ENCODE data around the gene ABCD3. TPM values are rescaled to one million over a fixed set of nuclear protein-coding genes. Genes with fewer than 3 reads are reported as not detected.

The ABCD3 gene
- total RNA-seq, 1 donor from 2014 or later, result 35.0 TPM

DNA sequence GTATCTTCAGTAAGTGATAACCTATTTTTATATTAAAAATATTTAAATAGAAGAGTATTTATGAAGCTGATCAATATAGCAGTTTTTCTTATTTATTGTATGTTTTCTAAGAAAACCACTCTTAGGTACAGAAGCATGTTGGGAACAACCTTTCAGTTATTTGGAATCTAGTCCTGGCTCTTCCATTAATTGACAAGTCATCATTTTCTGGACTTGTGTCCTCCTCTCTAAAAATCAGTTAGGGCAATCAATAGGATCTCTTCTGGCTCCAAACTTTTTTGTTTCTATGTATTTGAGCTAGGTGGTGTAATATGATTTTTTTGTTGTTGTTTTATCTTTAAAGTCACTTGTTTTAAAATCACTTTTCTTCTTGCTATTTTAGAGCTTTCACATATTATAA, 57.0 kb downstream of the ABCD3 start:
- no peak for DNase-seq (ENCODE audit: low read depth, low spot score)
- no peaks in the 10 kb centered on the region for H3K27me3 Mint-ChIP-seq (ENCODE audit: low read depth)
- H3K27ac Mint-ChIP-seq (ENCODE audit: unreplicated experiment), result no peak overlapping the region
- no peaks in the 10 kb centered on the region for H3K36me3 Mint-ChIP-seq (ENCODE audit: low read depth)
- H3K4me1 Mint-ChIP-seq, result no peaks in the 10 kb centered on the region
- H3K4me3 Mint-ChIP-seq, result no peak overlapping the region
- TF ChIP-seq, protein P1, sequence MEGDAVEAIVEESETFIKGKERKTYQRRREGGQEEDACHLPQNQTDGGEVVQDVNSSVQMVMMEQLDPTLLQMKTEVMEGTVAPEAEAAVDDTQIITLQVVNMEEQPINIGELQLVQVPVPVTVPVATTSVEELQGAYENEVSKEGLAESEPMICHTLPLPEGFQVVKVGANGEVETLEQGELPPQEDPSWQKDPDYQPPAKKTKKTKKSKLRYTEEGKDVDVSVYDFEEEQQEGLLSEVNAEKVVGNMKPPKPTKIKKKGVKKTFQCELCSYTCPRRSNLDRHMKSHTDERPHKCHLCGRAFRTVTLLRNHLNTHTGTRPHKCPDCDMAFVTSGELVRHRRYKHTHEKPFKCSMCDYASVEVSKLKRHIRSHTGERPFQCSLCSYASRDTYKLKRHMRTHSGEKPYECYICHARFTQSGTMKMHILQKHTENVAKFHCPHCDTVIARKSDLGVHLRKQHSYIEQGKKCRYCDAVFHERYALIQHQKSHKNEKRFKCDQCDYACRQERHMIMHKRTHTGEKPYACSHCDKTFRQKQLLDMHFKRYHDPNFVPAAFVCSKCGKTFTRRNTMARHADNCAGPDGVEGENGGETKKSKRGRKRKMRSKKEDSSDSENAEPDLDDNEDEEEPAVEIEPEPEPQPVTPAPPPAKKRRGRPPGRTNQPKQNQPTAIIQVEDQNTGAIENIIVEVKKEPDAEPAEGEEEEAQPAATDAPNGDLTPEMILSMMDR (conservative IDR thresholded peaks at IDR 0.05), result no peak
- no peaks in the 10 kb centered on the region for H3K9me3 Mint-ChIP-seq

- TF ChIP-seq, protein P1 (conservative IDR thresholded peaks at IDR 0.05), result no peak
- H3K9me3 Mint-ChIP-seq, result no peaks in the 10 kb centered on the region
- H3K4me3 Mint-ChIP-seq, result no peak overlapping the region
- peaks cover 6% of the 10 kb centered on the region for H3K36me3 Mint-ChIP-seq (ENCODE audit: low read depth)
- H3K4me1 Mint-ChIP-seq, result peaks cover 3% of the 10 kb centered on the region
- no peak for DNase-seq (ENCODE audit: low read depth, low spot score)
- no peaks in the 10 kb centered on the region for H3K27me3 Mint-ChIP-seq (ENCODE audit: low read depth)
- no peak overlapping the region for H3K27ac Mint-ChIP-seq (ENCODE audit: unreplicated experiment)
These were observed 61.5 kb downstream of the ABCD3 start for GRCh38 chr1:94479682-94480081.

GRCh38 chr1:94481473-94481933, 63.3 kb downstream of the ABCD3 start:
- no peak overlapping the region for H3K4me3 Mint-ChIP-seq
- H3K36me3 Mint-ChIP-seq (ENCODE audit: low read depth), result peaks cover 6% of the 10 kb centered on the region
- DNase-seq (ENCODE audit: low read depth, low spot score), result peak; percentile 34
- H3K4me1 Mint-ChIP-seq, result peaks cover 3% of the 10 kb centered on the region
- H3K9me3 Mint-ChIP-seq, result no peaks in the 10 kb centered on the region
- no peaks in the 10 kb centered on the region for H3K27me3 Mint-ChIP-seq (ENCODE audit: low read depth)
- no peak overlapping the region for H3K27ac Mint-ChIP-seq (ENCODE audit: unreplicated experiment)
- TF ChIP-seq, protein P1 (conservative IDR thresholded peaks at IDR 0.05), result peak; percentile 83

- Mint-ChIP-seq H3K27me3 (ENCODE audit: low read depth) (no peaks in the 10 kb centered on the region), H3K36me3 (ENCODE audit: low read depth) (peaks cover 24% of the 10 kb centered on the region), H3K4me1 (no peaks in the 10 kb centered on the region)
These were observed 68.8 kb downstream of the ABCD3 start for GRCh38 chr1:94486990-94487389.

DNA sequence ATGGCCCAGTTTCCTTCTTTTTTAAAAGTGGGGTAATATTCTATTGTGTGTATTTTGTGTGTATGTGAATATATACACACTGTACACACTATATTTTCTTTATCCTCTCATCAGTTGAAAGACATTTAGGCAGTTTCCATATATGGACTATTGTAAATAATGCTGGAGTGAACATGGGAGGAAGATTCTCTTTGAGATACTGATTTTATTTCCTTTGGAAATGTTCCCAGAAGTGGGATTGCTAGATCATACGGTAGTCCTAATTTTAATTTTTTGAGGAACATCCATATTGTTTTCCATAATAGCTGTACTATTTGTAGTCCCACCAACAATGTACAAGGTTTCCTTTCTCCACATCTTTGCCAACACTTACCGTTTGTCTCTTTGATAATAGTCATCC, 72.4 kb downstream of the ABCD3 start:
- peaks cover 33% of the 10 kb centered on the region for H3K36me3 Mint-ChIP-seq (ENCODE audit: low read depth)
- H3K27me3 Mint-ChIP-seq (ENCODE audit: low read depth), result no peaks in the 10 kb centered on the region
- H3K9me3 Mint-ChIP-seq, result peaks cover 4% of the 10 kb centered on the region
- H3K4me1 Mint-ChIP-seq, result no peaks in the 10 kb centered on the region
- H3K27ac Mint-ChIP-seq (ENCODE audit: unreplicated experiment), result no peak overlapping the region
- H3K4me3 Mint-ChIP-seq, result no peak overlapping the region
- DNase-seq (ENCODE audit: low read depth, low spot score), result no peak
- TF ChIP-seq, protein P1 (conservative IDR thresholded peaks at IDR 0.05), result no peak

More at GRCh38 chr1:94486990-94487389, 68.8 kb downstream of the ABCD3 start:
- Mint-ChIP-seq H3K9me3 (peaks cover 2% of the 10 kb centered on the region), H3K4me3 (no peak overlapping the region), H3K27ac (ENCODE audit: unreplicated experiment) (no peak overlapping the region)
- no peak for DNase-seq (ENCODE audit: low read depth, low spot score)
- TF ChIP-seq, protein P1 (conservative IDR thresholded peaks at IDR 0.05), result no peak
